ENCODE data around the gene CCSER2. TPM values are rescaled to one million over a fixed set of nuclear protein-coding genes. Genes with fewer than 3 reads are reported as not detected.
"Not testable (repeated sequence)": the region's sequence is repeated elsewhere in the genome, so short reads cannot be mapped to it uniquely, and the experiment has no call there.

Gene CCSER2
- polyA plus RNA-seq, 4 donors: 23.6 to 28.5 (median 26.6) TPM

- no peak for DNase-seq (ENCODE audit: low read depth in 4 of 4, low spot score in 2 of 4)
Observed at GRCh38 chr10:84427903-84428650, 99.7 kb downstream of the CCSER2 start.

- no peak for DNase-seq (ENCODE audit: low read depth in 4 of 4, low spot score in 2 of 4)
Observed at GRCh38 chr10:84428711-84429110, 100.3 kb downstream of the CCSER2 start.

GRCh38 chr10:84429926-84430520, 101.6 kb downstream of the CCSER2 start:
- no peak for DNase-seq (ENCODE audit: low read depth in 4 of 4, low spot score in 2 of 4)

GRCh38 chr10:84432891-84433290, 104.5 kb downstream of the CCSER2 start:
- DNase-seq (ENCODE audit: low read depth in 4 of 4, low spot score in 2 of 4): no peak

- DNase-seq (ENCODE audit: low read depth in 4 of 4, low spot score in 2 of 4): no peak
Observed at GRCh38 chr10:84440781-84441180, 112.4 kb downstream of the CCSER2 start.

GRCh38 chr10:84447701-84448400, 119.5 kb downstream of the CCSER2 start:
- no peak for DNase-seq (ENCODE audit: low read depth in 4 of 4, low spot score in 2 of 4)

- DNase-seq (ENCODE audit: low read depth in 4 of 4, low spot score in 2 of 4): not testable (repeated sequence)
Observed at GRCh38 chr10:84449351-84449750, 121.0 kb downstream of the CCSER2 start.

GRCh38 chr10:84452003-84452402, 123.6 kb downstream of the CCSER2 start:
- DNase-seq (ENCODE audit: low read depth in 4 of 4, low spot score in 2 of 4): no peak

- no peak for DNase-seq (ENCODE audit: low read depth in 4 of 4, low spot score in 2 of 4)
Observed at GRCh38 chr10:84453303-84453702, 124.9 kb downstream of the CCSER2 start.

- no peak for DNase-seq (ENCODE audit: low read depth in 4 of 4, low spot score in 2 of 4)
Observed at GRCh38 chr10:84456126-84456525, 127.7 kb downstream of the CCSER2 start.

- no peak for DNase-seq (ENCODE audit: low read depth in 4 of 4, low spot score in 2 of 4)
Observed at GRCh38 chr10:84460520-84460919, 132.1 kb downstream of the CCSER2 start.

GRCh38 chr10:84469470-84469869, 141.1 kb downstream of the CCSER2 start:
- no peak for DNase-seq (ENCODE audit: low read depth in 4 of 4, low spot score in 2 of 4)

- no peak for DNase-seq (ENCODE audit: low read depth in 4 of 4, low spot score in 2 of 4)
Observed at GRCh38 chr10:84473136-84473535, 144.7 kb downstream of the CCSER2 start.

GRCh38 chr10:84477398-84478128, 149.2 kb downstream of the CCSER2 start:
- no peak for DNase-seq (ENCODE audit: low read depth in 4 of 4, low spot score in 2 of 4)

- no peak for DNase-seq (ENCODE audit: low read depth in 4 of 4, low spot score in 2 of 4)
Observed at GRCh38 chr10:84478151-84478550, 149.8 kb downstream of the CCSER2 start.

- no peak for DNase-seq (ENCODE audit: low read depth in 4 of 4, low spot score in 2 of 4)
Observed at GRCh38 chr10:84478679-84479078, 150.3 kb downstream of the CCSER2 start.

GRCh38 chr10:84484541-84484940, 156.2 kb downstream of the CCSER2 start:
- DNase-seq (ENCODE audit: low read depth in 4 of 4, low spot score in 2 of 4): no peak

GRCh38 chr10:84493361-84493760, 165.0 kb downstream of the CCSER2 start:
- no peak for DNase-seq (ENCODE audit: low read depth in 4 of 4, low spot score in 2 of 4)

- DNase-seq (ENCODE audit: low read depth in 4 of 4, low spot score in 2 of 4): no peak
Observed at GRCh38 chr10:84493951-84494848, 165.8 kb downstream of the CCSER2 start.

GRCh38 chr10:84494849-84495180, 166.4 kb downstream of the CCSER2 start:
- DNase-seq (ENCODE audit: low read depth in 4 of 4, low spot score in 2 of 4): no peak

Measured in left renal cortex interstitium (tissue), 4 donors.